Endothelial cell of coronary artery (primary cell): ENCODE measurements around the gene PLD5. TPM values are rescaled to one million over a fixed set of nuclear protein-coding genes. Genes with fewer than 3 reads are reported as not detected.

Source experiments
- total RNA-seq: library from RNA; depleted of rRNA; stranded (reverse); fragments of >200 nt; gene quantifications from 2 replicates; pipeline ENCODE4 v1.2.3, GENCODE V29; 2014

Gene PLD5
- total RNA-seq = not detected in 2 replicates

GRCh38 chr1:242524571-242525359, at the start of gene PLD5:
Gene PLD5, minus strand, starts transcription at chr1:242524697.

